HEK293 (cell line): Measurements from ENCODE around the gene B3GLCT.

Source experiments
- CTCF ChIA-PET: fragments of 350-600 bp; formaldehyde crosslinking; extraction: SDS; loops from one replicate; lab custom pipeline; 2021; ENCODE audit warnings: antibody characterized with exemption; lab: Yijun Ruan, JAX
- POLR2A ChIA-PET: fragments of 300-600 bp; formaldehyde crosslinking; extraction: SDS; loops from one replicate; lab custom pipeline; 2020; ENCODE audit warnings: antibody characterized with exemption, inconsistent platforms; lab: Yijun Ruan, JAX
- H3K27ac ChIP-seq: fragments of 200-500 bp; sonication (Bioruptor generic); 2 replicates; pipeline ENCODE4 v1.5.1; 2014; ENCODE audit warnings: low read depth, low read length, control low read depth, inconsistent platforms; ENCODE audit errors: extremely low read depth
- H3K36me3 ChIP-seq, 2 experiments: fragments of 200-500 bp in 1 of 2; sonication (Bioruptor generic) in 1 of 2; 1 replicate in 1 of 2; 2 replicates in 1 of 2; pipeline ENCODE4 v1.5.1; 2014 to 2017; ENCODE audit warnings: inconsistent platforms in 2 of 2, low read length in 2 of 2; ENCODE audit not compliant: control insufficient read depth in 2 of 2, insufficient read depth in 1 of 2
- H3K4me1 ChIP-seq: fragments of 200-500 bp; sonication (Bioruptor generic); 2 replicates; pipeline ENCODE4 v1.5.1; 2014; ENCODE audit warnings: mild to moderate bottlenecking, low read length, inconsistent platforms; ENCODE audit not compliant: control insufficient read depth, insufficient read depth
- H3K4me3 ChIP-seq: 2 replicates; pipeline ENCODE4 v1.5.1; 2011; ENCODE audit warnings: low read depth, mild to moderate bottlenecking, control low read depth, low read length, moderate library complexity
- H3K9me3 ChIP-seq: fragments of 200-500 bp; sonication (Bioruptor generic); 2 replicates; pipeline ENCODE4 v1.5.1; 2014; ENCODE audit warnings: low read depth, low read length, inconsistent platforms; ENCODE audit not compliant: control insufficient read depth, insufficient read depth
- AEBP2 ChIP-seq: fragments of 450-650 bp; formaldehyde crosslinking; IDR thresholded peaks from 2 replicates; pipeline ENCODE4 v1.5.1; 2016; ENCODE audit warnings: missing biosample characterization, missing genetic modification characterization, borderline replicate concordance
- GLIS1 ChIP-seq: fragments of 450-650 bp; formaldehyde crosslinking; IDR thresholded peaks from 2 replicates; pipeline ENCODE4 v1.5.1; 2016; ENCODE audit warnings: missing biosample characterization, missing genetic modification characterization
- HOXA7 ChIP-seq: sonication (generic); formaldehyde crosslinking; IDR thresholded peaks from 2 replicates; pipeline ENCODE4 v1.8.1; 2022; ENCODE audit warnings: missing genetic modification reagents, borderline replicate concordance
- KLF10 ChIP-seq: fragments of 450-650 bp; IDR thresholded peaks from 2 replicates; pipeline ENCODE4 v1.5.1; 2018; ENCODE audit warnings: missing biosample characterization, mild to moderate bottlenecking, missing genetic modification characterization
- REST ChIP-seq: fragments of 450-650 bp; formaldehyde crosslinking; IDR thresholded peaks from 2 replicates; pipeline ENCODE4 v1.5.1; 2016; ENCODE audit warnings: missing biosample characterization, missing genetic modification characterization
- ZBTB1 ChIP-seq: fragments of 450-650 bp; formaldehyde crosslinking; IDR thresholded peaks from 2 replicates; pipeline ENCODE4 v1.5.1; 2016; ENCODE audit warnings: missing biosample characterization, missing genetic modification characterization
- ZBTB10 ChIP-seq: fragments of 450-650 bp; formaldehyde crosslinking; IDR thresholded peaks from 2 replicates; pipeline ENCODE4 v1.5.1; 2016; ENCODE audit warnings: missing biosample characterization, missing genetic modification characterization
- ZBTB17 ChIP-seq: fragments of 450-650 bp; formaldehyde crosslinking; IDR thresholded peaks from 2 replicates; pipeline ENCODE4 v1.5.1; 2016; ENCODE audit warnings: missing biosample characterization, missing genetic modification characterization
- ZBTB20 ChIP-seq: fragments of 450-650 bp; formaldehyde crosslinking; IDR thresholded peaks from 2 replicates; pipeline ENCODE4 v1.5.1; 2016; ENCODE audit warnings: missing biosample characterization, missing genetic modification characterization
- ZFHX2 ChIP-seq: fragments of 450-650 bp; formaldehyde crosslinking; conservative IDR thresholded peaks from 2 replicates; pipeline ENCODE4 v1.5.1; 2016; ENCODE audit warnings: missing biosample characterization, missing genetic modification characterization
- ZNF114 ChIP-seq: fragments of 450-650 bp; formaldehyde crosslinking; IDR thresholded peaks from 2 replicates; pipeline ENCODE4 v1.5.0; 2017; ENCODE audit warnings: missing biosample characterization, missing genetic modification characterization
- ZNF239 ChIP-seq: fragments of 450-650 bp; formaldehyde crosslinking; IDR thresholded peaks from 2 replicates; pipeline ENCODE4 v1.5.1; 2016; ENCODE audit warnings: missing biosample characterization, missing genetic modification characterization
- ZNF366 ChIP-seq: fragments of 450-650 bp; formaldehyde crosslinking; conservative IDR thresholded peaks from 2 replicates; pipeline ENCODE4 v1.5.1; 2016; ENCODE audit warnings: missing biosample characterization, missing genetic modification characterization
- ZNF629 ChIP-seq: fragments of 450-650 bp; formaldehyde crosslinking; IDR thresholded peaks from 2 replicates; pipeline ENCODE4 v1.5.1; 2017; ENCODE audit warnings: missing biosample characterization, missing genetic modification characterization
- ZNF704 ChIP-seq: fragments of 450-650 bp; formaldehyde crosslinking; IDR thresholded peaks from 2 replicates; pipeline ENCODE4 v1.5.1; 2016; ENCODE audit warnings: missing biosample characterization, missing genetic modification characterization
- ZSCAN5A ChIP-seq: fragments of 450-650 bp; formaldehyde crosslinking; IDR thresholded peaks from 2 replicates; pipeline ENCODE4 v1.5.1; 2016; ENCODE audit warnings: missing biosample characterization, missing genetic modification characterization
- TF ChIP-seq, protein P1 (sequence below): fragments of 450-650 bp; formaldehyde crosslinking; IDR thresholded peaks from 2 replicates; pipeline ENCODE4 v1.5.1; 2017; ENCODE audit warnings: missing biosample characterization, missing genetic modification characterization
- TF ChIP-seq, protein P2 (sequence below): fragments of 450-650 bp; formaldehyde crosslinking; IDR thresholded peaks from 2 replicates; pipeline ENCODE4 v1.5.1; 2017; ENCODE audit warnings: missing biosample characterization, missing genetic modification characterization

The B3GLCT gene

GRCh38 chr13:31172001-31172400 lies 27.8 kb upstream of the B3GLCT start (continued):
- no peak for TF ChIP-seq ZSCAN5A (tag by site-specific recombination)
- no peak for TF ChIP-seq ZNF114
- TF ChIP-seq, protein P1, sequence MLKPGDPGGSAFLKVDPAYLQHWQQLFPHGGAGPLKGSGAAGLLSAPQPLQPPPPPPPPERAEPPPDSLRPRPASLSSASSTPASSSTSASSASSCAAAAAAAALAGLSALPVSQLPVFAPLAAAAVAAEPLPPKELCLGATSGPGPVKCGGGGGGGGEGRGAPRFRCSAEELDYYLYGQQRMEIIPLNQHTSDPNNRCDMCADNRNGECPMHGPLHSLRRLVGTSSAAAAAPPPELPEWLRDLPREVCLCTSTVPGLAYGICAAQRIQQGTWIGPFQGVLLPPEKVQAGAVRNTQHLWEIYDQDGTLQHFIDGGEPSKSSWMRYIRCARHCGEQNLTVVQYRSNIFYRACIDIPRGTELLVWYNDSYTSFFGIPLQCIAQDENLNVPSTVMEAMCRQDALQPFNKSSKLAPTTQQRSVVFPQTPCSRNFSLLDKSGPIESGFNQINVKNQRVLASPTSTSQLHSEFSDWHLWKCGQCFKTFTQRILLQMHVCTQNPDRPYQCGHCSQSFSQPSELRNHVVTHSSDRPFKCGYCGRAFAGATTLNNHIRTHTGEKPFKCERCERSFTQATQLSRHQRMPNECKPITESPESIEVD (tag by site-specific recombination) = no peak
- no peak for TF ChIP-seq ZFHX2
- no peak for TF ChIP-seq REST (tag by site-specific recombination)
- TF ChIP-seq ZNF239 = no peak
- TF ChIP-seq HOXA7 (CRISPR knock-in tag) = no peak
- TF ChIP-seq AEBP2 (tag by site-specific recombination) = no peak
- TF ChIP-seq ZBTB17 (tag by site-specific recombination) = no peak

DNA sequence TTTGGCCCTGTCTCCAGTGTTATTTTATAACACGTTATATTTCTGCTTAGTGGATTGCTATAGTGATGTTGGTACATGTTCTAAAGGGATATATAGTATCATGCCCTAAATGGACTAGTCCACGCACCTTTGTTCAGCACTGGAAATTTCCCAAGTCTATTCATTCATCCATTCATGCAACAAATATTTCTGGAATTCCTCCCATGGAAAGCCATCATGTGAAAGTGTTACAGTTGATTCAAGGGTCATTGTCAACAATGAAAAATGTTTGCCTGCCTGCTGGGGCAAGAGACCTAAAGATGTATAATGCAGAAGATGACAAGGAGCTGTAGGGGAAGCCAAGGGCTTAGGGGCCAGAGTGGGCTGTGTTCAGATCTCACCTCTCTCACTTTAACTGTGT lies 27.2 kb upstream of the B3GLCT start:
- ChIA-PET POLR2A (no interaction called here), CTCF (no interaction called here)
- no peaks in the 10 kb centered on the region for H3K36me3 ChIP-seq
- H3K4me1 ChIP-seq = no peaks in the 10 kb centered on the region; the same call in 1 of the 2 replicates
- H3K4me3 ChIP-seq = no peak overlapping the region
- no peak for TF ChIP-seq ZBTB20 (tag by site-specific recombination)
- no peak for TF ChIP-seq KLF10 (tag by site-specific recombination)
- no peak for TF ChIP-seq ZNF629
- TF ChIP-seq GLIS1 (tag by site-specific recombination) = no peak
- TF ChIP-seq ZNF366 (tag by site-specific recombination) = no peak
- TF ChIP-seq, all 188 proteins: peak for 0
- Histone ChIP-seq H3K9me3 (no peaks in the 10 kb centered on the region), H3K27ac (no peak overlapping the region)

GRCh38 chr13:31174018-31174417 lies 25.8 kb upstream of the B3GLCT start:
- no peaks in the 10 kb centered on the region for H3K9me3 ChIP-seq
- H3K36me3 ChIP-seq = no peaks in the 10 kb centered on the region
- no peaks in the 10 kb centered on the region; the same call in 1 of the 2 replicates for H3K4me1 ChIP-seq
- POLR2A ChIA-PET = no interaction called here
- CTCF ChIA-PET = interaction anchor here (0.6 to 1.1 kb wide), 4 partner anchors 26 to 1216 kb away, joined by 3 to 5 read pairs (median 3); partner anchors contain the start of gene B3GLCT
- H3K27ac ChIP-seq = no peak overlapping the region
- H3K4me3 ChIP-seq = no peak overlapping the region
- TF ChIP-seq ZNF704 (tag by site-specific recombination) (no peak), ZBTB1 (tag by site-specific recombination) (no peak), ZBTB10 (no peak)
- TF ChIP-seq, protein P2, sequence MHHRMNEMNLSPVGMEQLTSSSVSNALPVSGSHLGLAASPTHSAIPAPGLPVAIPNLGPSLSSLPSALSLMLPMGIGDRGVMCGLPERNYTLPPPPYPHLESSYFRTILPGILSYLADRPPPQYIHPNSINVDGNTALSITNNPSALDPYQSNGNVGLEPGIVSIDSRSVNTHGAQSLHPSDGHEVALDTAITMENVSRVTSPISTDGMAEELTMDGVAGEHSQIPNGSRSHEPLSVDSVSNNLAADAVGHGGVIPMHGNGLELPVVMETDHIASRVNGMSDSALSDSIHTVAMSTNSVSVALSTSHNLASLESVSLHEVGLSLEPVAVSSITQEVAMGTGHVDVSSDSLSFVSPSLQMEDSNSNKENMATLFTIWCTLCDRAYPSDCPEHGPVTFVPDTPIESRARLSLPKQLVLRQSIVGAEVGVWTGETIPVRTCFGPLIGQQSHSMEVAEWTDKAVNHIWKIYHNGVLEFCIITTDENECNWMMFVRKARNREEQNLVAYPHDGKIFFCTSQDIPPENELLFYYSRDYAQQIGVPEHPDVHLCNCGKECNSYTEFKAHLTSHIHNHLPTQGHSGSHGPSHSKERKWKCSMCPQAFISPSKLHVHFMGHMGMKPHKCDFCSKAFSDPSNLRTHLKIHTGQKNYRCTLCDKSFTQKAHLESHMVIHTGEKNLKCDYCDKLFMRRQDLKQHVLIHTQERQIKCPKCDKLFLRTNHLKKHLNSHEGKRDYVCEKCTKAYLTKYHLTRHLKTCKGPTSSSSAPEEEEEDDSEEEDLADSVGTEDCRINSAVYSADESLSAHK (tag by site-specific recombination) = no peak
